ENCODE results near the gene OR51E1.

DNA sequence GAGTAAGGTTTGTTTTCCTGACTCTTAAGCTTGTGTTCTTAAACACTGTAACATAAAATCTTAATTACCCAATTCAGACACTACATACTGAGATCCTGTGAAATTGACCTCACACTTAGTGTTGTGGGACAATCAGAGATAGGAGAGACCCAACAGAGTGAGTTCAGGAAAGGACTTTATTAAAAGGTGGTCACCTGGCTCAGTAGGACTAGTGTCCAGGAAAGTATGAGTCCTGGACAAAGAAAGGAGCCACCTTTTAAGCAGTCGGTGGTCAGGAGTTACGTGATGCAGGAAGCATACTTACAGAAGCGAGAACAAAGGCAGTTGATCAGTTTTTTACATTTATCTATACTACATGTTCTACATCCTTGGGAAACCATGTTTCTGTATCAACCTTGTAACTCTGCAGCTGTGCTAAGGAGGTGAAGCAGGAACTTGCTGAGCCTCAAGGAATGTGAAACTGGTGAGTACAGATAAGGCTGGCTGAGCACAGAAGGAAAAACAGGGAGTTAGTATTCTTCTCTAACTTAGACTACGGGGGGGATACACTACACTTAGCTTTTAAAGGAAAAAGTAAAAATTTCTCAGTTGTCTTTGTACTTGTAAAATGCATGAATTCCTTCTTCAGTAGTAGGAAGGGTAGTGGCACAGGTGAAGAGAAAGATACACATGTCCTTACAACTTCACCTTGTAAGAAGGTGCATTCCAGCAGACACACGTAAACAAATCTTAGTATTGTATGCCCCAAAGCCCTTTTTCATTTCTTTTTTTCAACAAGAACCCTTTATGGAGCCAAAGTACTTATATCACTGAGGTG lies 15.1 kb downstream of the OR51E1 start:
- TF ChIP-seq, protein P1, sequence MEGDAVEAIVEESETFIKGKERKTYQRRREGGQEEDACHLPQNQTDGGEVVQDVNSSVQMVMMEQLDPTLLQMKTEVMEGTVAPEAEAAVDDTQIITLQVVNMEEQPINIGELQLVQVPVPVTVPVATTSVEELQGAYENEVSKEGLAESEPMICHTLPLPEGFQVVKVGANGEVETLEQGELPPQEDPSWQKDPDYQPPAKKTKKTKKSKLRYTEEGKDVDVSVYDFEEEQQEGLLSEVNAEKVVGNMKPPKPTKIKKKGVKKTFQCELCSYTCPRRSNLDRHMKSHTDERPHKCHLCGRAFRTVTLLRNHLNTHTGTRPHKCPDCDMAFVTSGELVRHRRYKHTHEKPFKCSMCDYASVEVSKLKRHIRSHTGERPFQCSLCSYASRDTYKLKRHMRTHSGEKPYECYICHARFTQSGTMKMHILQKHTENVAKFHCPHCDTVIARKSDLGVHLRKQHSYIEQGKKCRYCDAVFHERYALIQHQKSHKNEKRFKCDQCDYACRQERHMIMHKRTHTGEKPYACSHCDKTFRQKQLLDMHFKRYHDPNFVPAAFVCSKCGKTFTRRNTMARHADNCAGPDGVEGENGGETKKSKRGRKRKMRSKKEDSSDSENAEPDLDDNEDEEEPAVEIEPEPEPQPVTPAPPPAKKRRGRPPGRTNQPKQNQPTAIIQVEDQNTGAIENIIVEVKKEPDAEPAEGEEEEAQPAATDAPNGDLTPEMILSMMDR (IDR thresholded peaks at IDR 0.05) = no peak
- no peak for TF ChIP-seq POLR2A (IDR thresholded peaks at IDR 0.05)
- no peak for TF ChIP-seq POLR2AphosphoS5 (IDR thresholded peaks at IDR 0.05)

Data from prostate gland (tissue), 2 donors.